Measurements from ENCODE around the gene EPM2AIP1.

GRCh38 chr3:37029111-37029510 lies 36.2 kb upstream of the EPM2AIP1 start:
- TF ChIP-seq EZH2 (IDR thresholded peaks at IDR 0.05; ENCODE audit: insufficient read depth, poor library complexity, severe bottlenecking) (no peak), EZH2phosphoT487 (IDR thresholded peaks at IDR 0.05; ENCODE audit: insufficient read depth, low read depth) (no peak)
